HG03378 (cell line): ENCODE data around the gene DUSP8.
"Not testable (repeated sequence)": the region's sequence is repeated elsewhere in the genome, so short reads cannot be mapped to it uniquely, and the experiment has no call there.

ENCODE experiments used
- ATAC-seq: cut with Tn5 transposase; IDR thresholded peaks from one replicate; pipeline ENCODE4 v1.9.1; 2021; ENCODE audit warnings: mild to moderate bottlenecking, moderate library complexity; ENCODE audit not compliant: unreplicated experiment

DUSP8 gene

GRCh38 chr11:1572197-1573076, at the start of gene DUSP8:
DUSP8 (minus strand) TSS chr11:1572271; CDS start chr11:1565826, 6,445 bp downstream.
- ATAC-seq = no peak

GRCh38 chr11:1619449-1619848, 47.4 kb upstream of the DUSP8 start:
- no peak for ATAC-seq

- ATAC-seq = no peak
Observed at GRCh38 chr11:1618231-1618630, 46.2 kb upstream of the DUSP8 start.

GRCh38 chr11:1608363-1608762, 36.3 kb upstream of the DUSP8 start, which contains the start of gene KRTAP5-3:
KRTAP5-3 (minus strand) TSS chr11:1608463; CDS start chr11:1608385, 78 bp downstream.
- ATAC-seq = no peak

- ATAC-seq = not testable (repeated sequence)
Observed at GRCh38 chr11:1607901-1608300, 35.8 kb upstream of the DUSP8 start.

- not testable (repeated sequence) for ATAC-seq
Observed at GRCh38 chr11:1607156-1607845, 35.2 kb upstream of the DUSP8 start.

- ATAC-seq = peak; percentile 75
Observed at GRCh38 chr11:1605923-1606322, 33.9 kb upstream of the DUSP8 start.

GRCh38 chr11:1604711-1605110, 32.6 kb upstream of the DUSP8 start:
- ATAC-seq = no peak

- no peak for ATAC-seq
Observed at GRCh38 chr11:1604181-1604580, 32.1 kb upstream of the DUSP8 start.

GRCh38 chr11:1603629-1604028, 31.6 kb upstream of the DUSP8 start:
- ATAC-seq = no peak

GRCh38 chr11:1601663-1602062, 29.6 kb upstream of the DUSP8 start:
- ATAC-seq = not testable (repeated sequence)

GRCh38 chr11:1600626-1601025, 28.6 kb upstream of the DUSP8 start:
- no peak for ATAC-seq

- ATAC-seq = no peak
Observed at GRCh38 chr11:1598816-1599215, 26.7 kb upstream of the DUSP8 start.

- ATAC-seq = not testable (repeated sequence)
Observed at GRCh38 chr11:1598406-1598805, 26.3 kb upstream of the DUSP8 start.

- no peak for ATAC-seq
Observed at GRCh38 chr11:1597994-1598380, 25.9 kb upstream of the DUSP8 start, which contains the start of gene KRTAP5-2. KRTAP5-2 (minus strand) TSS chr11:1598294; CDS start chr11:1598250, 44 bp downstream.

- no peak for ATAC-seq
Observed at GRCh38 chr11:1597331-1597993, 25.4 kb upstream of the DUSP8 start.

GRCh38 chr11:1596576-1597121, 24.6 kb upstream of the DUSP8 start:
- not testable (repeated sequence) for ATAC-seq

- ATAC-seq = not testable (repeated sequence)
Observed at GRCh38 chr11:1595994-1596575, 24.0 kb upstream of the DUSP8 start.

GRCh38 chr11:1592628-1593027, 20.6 kb upstream of the DUSP8 start:
- ATAC-seq = no peak

GRCh38 chr11:1589996-1590395, 17.9 kb upstream of the DUSP8 start:
- ATAC-seq = no peak
